ENCODE results near the gene TAS2R19.

The TAS2R19 gene

GRCh38 chr12:11023387-11023786, 967 bp upstream of the TAS2R19 start:
- H3K4me1 Mint-ChIP-seq, result peaks cover 9% of the 10 kb centered on the region
- peaks cover 4% of the 10 kb centered on the region for H3K9me3 Mint-ChIP-seq
- H3K4me3 Mint-ChIP-seq, result no peak overlapping the region
- no peak overlapping the region for H3K27ac Mint-ChIP-seq
- ATAC-seq (no peak), DNase-seq (ENCODE audit: low spot score in 2 of 2) (no peak)
- H3K36me3 Mint-ChIP-seq, result peaks cover 14% of the 10 kb centered on the region

GRCh38 chr12:11016937-11017336, 5.5 kb downstream of the TAS2R19 start:
- H3K4me1 Mint-ChIP-seq, result peaks cover 12% of the 10 kb centered on the region
- H3K4me3 Mint-ChIP-seq, result no peak overlapping the region
- no peaks in the 10 kb centered on the region for H3K9me3 Mint-ChIP-seq
- DNase-seq (ENCODE audit: low spot score in 2 of 2) (no peak), ATAC-seq (no peak)
- peaks cover 11% of the 10 kb centered on the region for H3K36me3 Mint-ChIP-seq
- no peak overlapping the region for H3K27ac Mint-ChIP-seq

- H3K4me3 Mint-ChIP-seq, result no peak overlapping the region
- H3K4me1 Mint-ChIP-seq, result peaks cover 6% of the 10 kb centered on the region
- peaks cover 11% of the 10 kb centered on the region for H3K36me3 Mint-ChIP-seq
- H3K9me3 Mint-ChIP-seq, result no peaks in the 10 kb centered on the region
- H3K27ac Mint-ChIP-seq, result no peak overlapping the region
- DNase-seq (ENCODE audit: low spot score in 2 of 2), result no peak
- ATAC-seq, result no peak
Observed at GRCh38 chr12:11015775-11016430, 6.5 kb downstream of the TAS2R19 start.

- no peak overlapping the region for H3K27ac Mint-ChIP-seq
- no peak for DNase-seq (ENCODE audit: low spot score in 2 of 2)
- H3K4me3 Mint-ChIP-seq, result no peak overlapping the region
- no peak for ATAC-seq
- H3K36me3 Mint-ChIP-seq, result peaks cover 11% of the 10 kb centered on the region
- peaks cover 6% of the 10 kb centered on the region for H3K4me1 Mint-ChIP-seq
- no peaks in the 10 kb centered on the region for H3K9me3 Mint-ChIP-seq
Observed at GRCh38 chr12:11014234-11014633, 8.2 kb downstream of the TAS2R19 start.

GRCh38 chr12:11007608-11008007, 14.8 kb downstream of the TAS2R19 start:
- peaks cover 5% of the 10 kb centered on the region for H3K36me3 Mint-ChIP-seq
- no peaks in the 10 kb centered on the region for H3K4me1 Mint-ChIP-seq
- H3K4me3 Mint-ChIP-seq, result no peak overlapping the region
- DNase-seq (ENCODE audit: low spot score in 2 of 2), result no peak
- ATAC-seq, result no peak
- no peaks in the 10 kb centered on the region for H3K9me3 Mint-ChIP-seq
- H3K27ac Mint-ChIP-seq, result no peak overlapping the region

GRCh38 chr12:10998204-10998603, 24.2 kb downstream of the TAS2R19 start, which contains the start of gene TAS2R20:
Gene TAS2R20 (minus strand): TSS chr12:10998304. CDS start chr12:10997875, 429 bp downstream.
- ATAC-seq (no peak), DNase-seq (ENCODE audit: low spot score in 2 of 2) (no peak)
- Mint-ChIP-seq H3K4me3 (no peak within 1 kb of the TSS), H3K27ac (no peak within 1 kb of the TSS), H3K4me1 (no peaks in the 10 kb centered on the region), H3K9me3 (no peaks in the 10 kb centered on the region), H3K36me3 (peaks cover 7% of the 10 kb centered on the region)

GRCh38 chr12:10994307-10994706, 28.1 kb downstream of the TAS2R19 start:
- Mint-ChIP-seq H3K36me3 (peaks cover 7% of the 10 kb centered on the region), H3K9me3 (no peaks in the 10 kb centered on the region), H3K4me3 (no peak overlapping the region), H3K27ac (no peak overlapping the region), H3K4me1 (no peaks in the 10 kb centered on the region)
- DNase-seq (ENCODE audit: low spot score in 2 of 2) (no peak), ATAC-seq (no peak)

GRCh38 chr12:10989107-10989506, 33.3 kb downstream of the TAS2R19 start:
- ATAC-seq (peak; percentile 77), DNase-seq (ENCODE audit: low spot score in 2 of 2) (no peak)
- Mint-ChIP-seq H3K4me1 (no peaks in the 10 kb centered on the region), H3K4me3 (no peak overlapping the region), H3K9me3 (no peaks in the 10 kb centered on the region), H3K27ac (no peak overlapping the region), H3K36me3 (no peaks in the 10 kb centered on the region)

GRCh38 chr12:10986812-10987211, 35.6 kb downstream of the TAS2R19 start, which contains the start of gene TAS2R50:
Gene TAS2R50 (minus strand): TSS chr12:10986912. CDS start chr12:10986860, 52 bp downstream.
- Mint-ChIP-seq H3K9me3 (no peaks in the 10 kb centered on the region), H3K36me3 (no peaks in the 10 kb centered on the region), H3K27ac (no peak within 1 kb of the TSS), H3K4me1 (peaks cover 11% of the 10 kb centered on the region), H3K4me3 (no peak within 1 kb of the TSS)
- no peak for DNase-seq (ENCODE audit: low spot score in 2 of 2)
- no peak for ATAC-seq

- Mint-ChIP-seq H3K4me1 (peaks cover 35% of the 10 kb centered on the region), H3K36me3 (no peaks in the 10 kb centered on the region), H3K9me3 (no peaks in the 10 kb centered on the region), H3K27ac (no peak overlapping the region), H3K4me3 (no peak overlapping the region)
- DNase-seq (ENCODE audit: low spot score in 2 of 2) (peak in 1 of 2 donors; percentile 53), ATAC-seq (peak; percentile 99)
Observed at GRCh38 chr12:10982244-10982643, 40.2 kb downstream of the TAS2R19 start.

GRCh38 chr12:10974965-10975364, 47.5 kb downstream of the TAS2R19 start:
- ATAC-seq, result no peak
- no peak overlapping the region for H3K27ac Mint-ChIP-seq
- no peak for DNase-seq (ENCODE audit: low spot score in 2 of 2)
- no peaks in the 10 kb centered on the region for H3K36me3 Mint-ChIP-seq
- H3K9me3 Mint-ChIP-seq, result no peaks in the 10 kb centered on the region
- no peak overlapping the region for H3K4me3 Mint-ChIP-seq
- peaks cover 36% of the 10 kb centered on the region for H3K4me1 Mint-ChIP-seq
